ENCODE results near the gene ST8SIA6. TPM values are rescaled to one million over a fixed set of nuclear protein-coding genes. Genes with fewer than 3 reads are reported as not detected.

Gene ST8SIA6
- total and polyA plus RNA-seq, 9 of the 15 experiments (the other 6 are each of a cell fraction or from before 2014, with no cell fraction given) = 0.69 to 6.7 (median 5.0) TPM

- peak; percentile 65; the same call in 1 of the 2 replicates for TF ChIP-seq ZBTB40 (IDR thresholded peaks at IDR 0.05)
- TF ChIP-seq ZBTB40 (CRISPR knock-in tag; IDR thresholded peaks at IDR 0.05) = peak; percentile 48; the same call in 1 of the 2 replicates
- peak in 1 of 2 experiments; percentile 30; a peak in 2 of 4 replicates for TF ChIP-seq RAD21 (CRISPR knock-in tag; conservative IDR thresholded peaks at IDR 0.05 in 1 of 2, IDR thresholded peaks at IDR 0.05 in 1 of 2)
- TF ChIP-seq MTA1 (IDR thresholded peaks at IDR 0.05; ENCODE audit: borderline replicate concordance) = no peak
- no peak for TF ChIP-seq NUFIP1 (IDR thresholded peaks at IDR 0.05; ENCODE audit: partially characterized antibody)
- peak; percentile 76 for TF ChIP-seq ZBTB33 (CRISPR knock-in tag; IDR thresholded peaks at IDR 0.05)
- peak in 1 of 3 experiments; percentile 42 for TF ChIP-seq YY1 (IDR thresholded peaks at IDR 0.05; ENCODE audit: borderline replicate concordance in 1 of 3, control insufficient read depth in 1 of 3, extremely low read depth in 1 of 3, insufficient read depth in 3 of 3, insufficient read length in 1 of 3, insufficient replicate concordance in 2 of 3, low read depth in 1 of 3, low read length in 2 of 3)
- TF ChIP-seq CTCFL (IDR thresholded peaks at IDR 0.05; ENCODE audit: borderline replicate concordance, insufficient read depth, low read depth, low read length, poor library complexity, severe bottlenecking) = peak; percentile 77
- TF ChIP-seq CTCF (IDR thresholded peaks at IDR 0.05 in 2 of 3, conservative IDR thresholded peaks at IDR 0.05 in 1 of 3; ENCODE audit: insufficient read depth in 2 of 3, low read depth in 1 of 3, low read length in 3 of 3) = peak; percentile 61 to 85 (median 69)
These were observed 78.3 kb downstream of the ST8SIA6 start (continued) for GRCh38 chr10:17375936-17376584.

Measured in K562 (cell line).